NAMALWA (cell line): ENCODE data around the gene ARHGAP21.
"Not testable (repeated sequence)": the region's sequence is repeated elsewhere in the genome, so short reads cannot be mapped to it uniquely, and the experiment has no call there.

ENCODE experiments used
- DNase-seq: peaks from one replicate; pipeline ENCODE4 v3.0.0-alpha.2; 2015; ENCODE audit warnings: low spot score

ARHGAP21 gene

GRCh38 chr10:24683554-24683953 lies 40.1 kb downstream of the ARHGAP21 start:
- DNase-seq: no peak

GRCh38 chr10:24681572-24682088 lies 42.1 kb downstream of the ARHGAP21 start:
- no peak for DNase-seq

- DNase-seq: no peak
Observed at GRCh38 chr10:24680647-24681524, 42.8 kb downstream of the ARHGAP21 start.

- DNase-seq: no peak
Observed at GRCh38 chr10:24678757-24679156, 44.9 kb downstream of the ARHGAP21 start.

- DNase-seq: no peak
Observed at GRCh38 chr10:24674892-24675632, 48.6 kb downstream of the ARHGAP21 start.

GRCh38 chr10:24670964-24671670 lies 52.6 kb downstream of the ARHGAP21 start:
- no peak for DNase-seq

GRCh38 chr10:24669285-24669852 lies 54.3 kb downstream of the ARHGAP21 start:
- no peak for DNase-seq

GRCh38 chr10:24668247-24668646 lies 55.4 kb downstream of the ARHGAP21 start:
- DNase-seq: no peak

GRCh38 chr10:24664991-24665390 lies 58.7 kb downstream of the ARHGAP21 start:
- DNase-seq: no peak

GRCh38 chr10:24661376-24661775 lies 62.3 kb downstream of the ARHGAP21 start:
- DNase-seq: no peak

GRCh38 chr10:24658319-24658718 lies 65.4 kb downstream of the ARHGAP21 start:
- DNase-seq: not testable (repeated sequence)

GRCh38 chr10:24656326-24656725 lies 67.4 kb downstream of the ARHGAP21 start:
- DNase-seq: not testable (repeated sequence)

GRCh38 chr10:24652381-24652957 lies 71.2 kb downstream of the ARHGAP21 start:
- DNase-seq: no peak

GRCh38 chr10:24651923-24652322 lies 71.8 kb downstream of the ARHGAP21 start:
- no peak for DNase-seq

- no peak for DNase-seq
Observed at GRCh38 chr10:24650669-24651391, 72.9 kb downstream of the ARHGAP21 start.

GRCh38 chr10:24645784-24646183 lies 77.9 kb downstream of the ARHGAP21 start:
- DNase-seq: no peak

- no peak for DNase-seq
Observed at GRCh38 chr10:24645022-24645421, 78.7 kb downstream of the ARHGAP21 start.

GRCh38 chr10:24643679-24644209 lies 79.9 kb downstream of the ARHGAP21 start:
- no peak for DNase-seq

- peak; percentile 58 for DNase-seq
Observed at GRCh38 chr10:24642921-24643678, 80.6 kb downstream of the ARHGAP21 start.

- no peak for DNase-seq
Observed at GRCh38 chr10:24639124-24639523, 84.6 kb downstream of the ARHGAP21 start.
